A549 (cell line): Measurements from ENCODE around the gene PNPLA2.

Experiments used
- CEBPB ChIP-seq, 2 experiments: fragments of >200 bp in 1 of 2; sonication (Bioruptor Twin) in 1 of 2; formaldehyde crosslinking in 1 of 2; IDR thresholded peaks; 2 replicates each; pipeline ENCODE4 v1.6.1; 2012 to 2016
- HOXA7 ChIP-seq: fragments of 250-450 bp; sonication (Bioruptor Pico); IDR thresholded peaks from 2 replicates; pipeline ENCODE4 v1.5.0; 2020; ENCODE audit warnings: mild to moderate bottlenecking, moderate library complexity
- MAZ ChIP-seq: fragments of 150-350 bp; IDR thresholded peaks from 2 replicates; pipeline ENCODE4 v1.6.1; 2014; ENCODE audit warnings: antibody characterized with exemption, low read depth, low read length, borderline replicate concordance
- POLR2A ChIP-seq: IDR thresholded peaks from 2 replicates; pipeline ENCODE4 v1.6.1; 2012; ENCODE audit warnings: mild to moderate bottlenecking, low read length
- POLR2AphosphoS2 ChIP-seq: conservative IDR thresholded peaks from 2 replicates; pipeline ENCODE4 v1.6.1; 2012; ENCODE audit warnings: low read length, improper control_type of control experiment, inconsistent platforms
- RCOR1 ChIP-seq: fragments of 150-350 bp; IDR thresholded peaks from 2 replicates; pipeline ENCODE4 v1.6.1; 2014; ENCODE audit warnings: antibody characterized with exemption, low read length, low read depth
- ZSCAN20 ChIP-seq: fragments of 250-450 bp; sonication (Bioruptor Pico); IDR thresholded peaks from 2 replicates; pipeline ENCODE4 v1.8.0; 2022; ENCODE audit warnings: mild to moderate bottlenecking, moderate library complexity
- TF ChIP-seq, protein P1 (sequence below): fragments of >200 bp; sonication (Bioruptor Twin); formaldehyde crosslinking; IDR thresholded peaks from 3 replicates; pipeline ENCODE4 v1.5.1; 2016

DNA sequence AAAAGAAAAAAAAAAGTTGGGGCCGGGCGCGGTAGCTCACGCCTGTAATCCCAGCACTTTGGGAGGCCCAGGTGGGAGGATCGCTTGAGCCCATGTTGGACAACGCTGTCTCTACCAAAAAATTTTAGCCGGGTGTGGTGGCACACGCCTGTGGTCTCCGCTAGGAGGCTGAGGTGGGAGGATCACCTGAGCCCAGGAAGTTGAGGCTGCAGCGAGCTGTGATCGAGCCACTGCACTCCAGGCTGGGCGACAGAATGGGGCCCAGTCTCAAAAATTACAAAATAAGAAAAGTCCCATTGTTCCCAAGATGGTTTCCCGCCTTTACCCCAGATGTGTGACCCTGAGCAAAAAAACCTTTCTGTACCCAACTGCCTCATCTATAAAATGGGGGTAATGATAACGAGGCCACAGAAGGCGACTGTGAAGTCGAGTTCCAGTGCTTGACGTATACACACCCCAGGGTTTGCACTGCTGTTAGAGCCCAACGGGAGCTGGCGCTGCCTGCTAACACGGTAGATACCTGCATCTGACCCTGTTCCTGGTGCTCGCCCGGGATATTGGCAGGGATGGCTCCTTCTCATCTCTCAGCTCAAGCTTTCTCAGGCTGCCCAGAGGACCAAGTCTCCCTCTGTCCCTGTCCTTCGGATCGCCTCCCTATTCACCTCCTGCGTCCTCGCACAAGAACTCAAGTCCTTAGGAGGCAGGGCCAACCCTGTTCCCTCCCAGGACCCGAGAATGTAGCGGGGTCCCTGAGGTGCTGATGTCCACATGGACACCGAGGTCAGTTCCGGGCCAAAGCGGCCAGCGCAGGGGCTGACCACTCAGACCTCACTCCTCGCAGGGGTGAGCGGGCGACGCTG lies 10.1 kb upstream of the PNPLA2 start:
- no peak for TF ChIP-seq CEBPB (IDR thresholded peaks at IDR 0.05)
- TF ChIP-seq, protein P1, sequence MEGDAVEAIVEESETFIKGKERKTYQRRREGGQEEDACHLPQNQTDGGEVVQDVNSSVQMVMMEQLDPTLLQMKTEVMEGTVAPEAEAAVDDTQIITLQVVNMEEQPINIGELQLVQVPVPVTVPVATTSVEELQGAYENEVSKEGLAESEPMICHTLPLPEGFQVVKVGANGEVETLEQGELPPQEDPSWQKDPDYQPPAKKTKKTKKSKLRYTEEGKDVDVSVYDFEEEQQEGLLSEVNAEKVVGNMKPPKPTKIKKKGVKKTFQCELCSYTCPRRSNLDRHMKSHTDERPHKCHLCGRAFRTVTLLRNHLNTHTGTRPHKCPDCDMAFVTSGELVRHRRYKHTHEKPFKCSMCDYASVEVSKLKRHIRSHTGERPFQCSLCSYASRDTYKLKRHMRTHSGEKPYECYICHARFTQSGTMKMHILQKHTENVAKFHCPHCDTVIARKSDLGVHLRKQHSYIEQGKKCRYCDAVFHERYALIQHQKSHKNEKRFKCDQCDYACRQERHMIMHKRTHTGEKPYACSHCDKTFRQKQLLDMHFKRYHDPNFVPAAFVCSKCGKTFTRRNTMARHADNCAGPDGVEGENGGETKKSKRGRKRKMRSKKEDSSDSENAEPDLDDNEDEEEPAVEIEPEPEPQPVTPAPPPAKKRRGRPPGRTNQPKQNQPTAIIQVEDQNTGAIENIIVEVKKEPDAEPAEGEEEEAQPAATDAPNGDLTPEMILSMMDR, result no peak
- no peak for TF ChIP-seq POLR2A
- no peak for TF ChIP-seq POLR2AphosphoS2
- TF ChIP-seq RCOR1, result no peak
- no peak for TF ChIP-seq MAZ
- no peak for TF ChIP-seq HOXA7 (CRISPR knock-in tag)
- TF ChIP-seq ZSCAN20 (CRISPR knock-in tag), result no peak
